Trophoblast cell (in vitro differentiated cells and primary cell): Measurements from ENCODE around the gene DUS2.

Source experiments
- DNase-seq, 2 donors: peaks; one replicate each; pipeline ENCODE4 v3.0.0-alpha.2; 2016
- H2AFZ ChIP-seq: 2 replicates; pipeline ENCODE4 v1.6.1; 2013; ENCODE audit warnings: low read length, moderate library complexity, mild to moderate bottlenecking; ENCODE audit not compliant: insufficient read depth, poor library complexity
- H2AK5ac ChIP-seq: 2 replicates; pipeline ENCODE4 v1.6.1; 2013; ENCODE audit warnings: mild to moderate bottlenecking, low read length
- H2BK120ac ChIP-seq: 2 replicates; pipeline ENCODE4 v1.6.1; 2013; ENCODE audit warnings: low read length, mild to moderate bottlenecking, moderate library complexity; ENCODE audit not compliant: insufficient read depth, poor library complexity
- H2BK12ac ChIP-seq: 2 replicates; pipeline ENCODE4 v1.6.1; 2013; ENCODE audit warnings: mild to moderate bottlenecking, low read length, moderate library complexity
- H2BK5ac ChIP-seq: 2 replicates; pipeline ENCODE4 v1.6.1; 2013; ENCODE audit warnings: low read length, low read depth, moderate library complexity, mild to moderate bottlenecking; ENCODE audit not compliant: poor library complexity
- H3K14ac ChIP-seq: 2 replicates; pipeline ENCODE4 v1.6.1; 2013; ENCODE audit warnings: mild to moderate bottlenecking, low read length
- H3K18ac ChIP-seq: 2 replicates; pipeline ENCODE4 v1.6.1; 2013; ENCODE audit warnings: mild to moderate bottlenecking, low read length
- H3K23ac ChIP-seq: 2 replicates; pipeline ENCODE4 v1.6.1; 2013; ENCODE audit warnings: low read length
- H3K27ac ChIP-seq: 2 replicates; pipeline ENCODE4 v1.5.1; 2013; ENCODE audit warnings: low read depth, mild to moderate bottlenecking, inconsistent platforms, low read length, moderate library complexity
- H3K27me3 ChIP-seq: 2 replicates; pipeline ENCODE4 v1.6.1; 2013; ENCODE audit warnings: inconsistent platforms, mild to moderate bottlenecking, low read length, moderate library complexity; ENCODE audit not compliant: insufficient read depth
- H3K36me3 ChIP-seq, 2 experiments: 1 replicate in 1 of 2; 2 replicates in 1 of 2; pipeline ENCODE4 v1.6.1; 2013; ENCODE audit warnings: low read length in 2 of 2, mild to moderate bottlenecking in 2 of 2, moderate library complexity in 1 of 2; ENCODE audit not compliant: insufficient read depth in 2 of 2, control insufficient read depth in 1 of 2
- H3K4ac ChIP-seq: 2 replicates; pipeline ENCODE4 v1.6.1; 2013; ENCODE audit warnings: low read depth, mild to moderate bottlenecking, low read length, moderate library complexity
- H3K4me1 ChIP-seq, 2 experiments: 1 replicate in 1 of 2; 2 replicates in 1 of 2; pipeline ENCODE4 v1.6.1; 2013; ENCODE audit warnings: low read length in 2 of 2, mild to moderate bottlenecking in 2 of 2, moderate library complexity in 1 of 2; ENCODE audit not compliant: insufficient read depth in 2 of 2, control insufficient read depth in 1 of 2
- H3K4me2 ChIP-seq: 2 replicates; pipeline ENCODE4 v1.6.1; 2013; ENCODE audit warnings: inconsistent platforms, mild to moderate bottlenecking, low read length, moderate library complexity
- H3K4me3 ChIP-seq: 2 replicates; pipeline ENCODE4 v1.5.1; 2013; ENCODE audit warnings: mild to moderate bottlenecking, low read depth, low read length, inconsistent platforms
- H3K79me1 ChIP-seq: one replicate; pipeline ENCODE4 v1.6.1; 2013; ENCODE audit warnings: low read length
- H3K79me2 ChIP-seq: 2 replicates; pipeline ENCODE4 v1.6.1; 2013; ENCODE audit warnings: low read length, mild to moderate bottlenecking; ENCODE audit not compliant: control insufficient read depth, insufficient read depth, poor library complexity
- H3K9ac ChIP-seq: 2 replicates; pipeline ENCODE4 v1.6.1; 2013; ENCODE audit warnings: mild to moderate bottlenecking, low read length
- H3K9me3 ChIP-seq: 2 replicates; pipeline ENCODE4 v1.6.1; 2013; ENCODE audit warnings: low read depth, mild to moderate bottlenecking, control low read depth, inconsistent platforms, low read length; ENCODE audit not compliant: insufficient read depth
- H4K12ac ChIP-seq: 2 replicates; pipeline ENCODE4 v1.6.1; 2013; ENCODE audit warnings: low read depth, mild to moderate bottlenecking, low read length, moderate library complexity
- H4K8ac ChIP-seq: 2 replicates; pipeline ENCODE4 v1.6.1; 2013; ENCODE audit warnings: low read depth, mild to moderate bottlenecking, low read length, moderate library complexity
- H4K91ac ChIP-seq: one replicate; pipeline ENCODE4 v1.6.1; 2013; ENCODE audit warnings: low read depth, mild to moderate bottlenecking, low read length, moderate library complexity
- WGBS: extraction: QIAGEN DNeasy Blood & Tissue Kit; methylation state at CpG from one replicate; pipeline ENCODE4 v1.1.7; 2013; ENCODE audit warnings: missing lambda C conversion rate; ENCODE audit not compliant: insufficient read length, insufficient coverage; ENCODE audit errors: extremely low coverage; 5-methylcytosine and 5-hydroxymethylcytosine counted together

The DUS2 gene

DNA sequence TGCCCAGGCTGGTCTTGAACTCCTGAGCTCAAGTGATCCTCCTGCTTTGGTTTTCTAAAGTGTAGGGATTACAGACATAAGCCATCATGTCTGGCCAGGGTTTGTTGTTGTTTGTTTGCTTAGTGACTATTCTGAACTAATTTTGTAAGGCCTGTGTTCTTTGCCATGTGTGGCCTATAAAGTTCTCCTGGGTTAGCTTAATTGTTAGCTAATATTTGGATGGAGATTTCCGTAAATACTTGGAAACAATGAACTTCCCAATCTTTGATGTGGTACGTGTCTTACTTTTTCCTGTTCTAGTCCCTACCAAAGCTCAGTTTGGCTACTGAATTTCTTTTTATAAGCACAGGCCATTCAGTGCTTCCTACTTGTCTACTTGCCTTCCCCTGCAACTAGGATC is 24.9 kb downstream of the DUS2 start:
- Histone ChIP-seq H3K9me3 (no peaks in the 10 kb centered on the region), H3K4me1 (no peaks in the 10 kb centered on the region), H3K79me2 (no peaks in the 10 kb centered on the region), H2AFZ (no peak overlapping the region), H3K4me2 (no peak overlapping the region), H3K79me1 (no peaks in the 10 kb centered on the region), H2AK5ac (no peak overlapping the region), H3K4ac (no peak overlapping the region), H4K8ac (no peak overlapping the region), H2BK12ac (no peak overlapping the region), H2BK120ac (no peak overlapping the region), H2BK5ac (no peak overlapping the region), H4K12ac (no peak overlapping the region), H3K9ac (no peak overlapping the region), H3K36me3 (peaks cover 2 to 8% of the 10 kb centered on the region in 2 experiments), H4K91ac (no peak overlapping the region), H3K4me3 (no peak overlapping the region), H3K18ac (no peak overlapping the region), H3K14ac (no peak overlapping the region), H3K27ac (no peak overlapping the region), H3K23ac (no peak overlapping the region), H3K27me3 (no peaks in the 10 kb centered on the region)
- no peak for DNase-seq
- no CpG with 5 or more reads among the region's 2 CpGs for WGBS

DNA sequence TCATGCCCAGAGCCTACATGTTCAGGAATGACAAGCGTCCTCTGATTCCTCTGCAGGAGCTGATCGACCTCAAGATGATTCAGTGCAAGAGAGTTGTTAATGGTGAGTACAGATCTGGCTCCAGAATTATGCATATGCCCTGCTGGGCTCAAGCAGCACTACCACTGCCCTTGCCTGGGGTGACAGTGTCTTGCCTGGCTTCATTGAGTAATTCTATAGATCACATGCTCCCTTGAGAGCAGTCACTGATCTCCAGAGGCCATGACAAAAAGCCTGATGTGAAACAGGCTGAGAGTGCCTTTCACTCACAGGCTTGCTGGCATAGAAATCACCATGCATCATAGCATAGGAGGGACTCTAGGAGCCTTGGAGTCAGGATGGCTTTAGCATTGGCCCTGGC is 26.4 kb downstream of the DUS2 start:
- WGBS, result no CpG with 5 or more reads among the region's 2 CpGs
- no peak for DNase-seq
- no peak overlapping the region for H2AK5ac ChIP-seq
- no peak overlapping the region for H2BK120ac ChIP-seq
- no peaks in the 10 kb centered on the region for H3K27me3 ChIP-seq
- H4K12ac ChIP-seq, result no peak overlapping the region
- H3K36me3 ChIP-seq, result peaks cover 4 to 14% of the 10 kb centered on the region in 2 experiments
- H3K18ac ChIP-seq, result no peak overlapping the region
- no peak overlapping the region for H3K9ac ChIP-seq
- H3K27ac ChIP-seq, result no peak overlapping the region
- H3K4me2 ChIP-seq, result no peak overlapping the region
- no peak overlapping the region for H4K91ac ChIP-seq
- no peak overlapping the region for H3K23ac ChIP-seq
- no peak overlapping the region for H2BK12ac ChIP-seq
- H3K79me1 ChIP-seq, result no peaks in the 10 kb centered on the region
- H3K4me1 ChIP-seq, result no peaks in the 10 kb centered on the region
- no peak overlapping the region for H3K4me3 ChIP-seq
- H3K4ac ChIP-seq, result no peak overlapping the region
- no peak overlapping the region for H2BK5ac ChIP-seq
- no peak overlapping the region for H3K14ac ChIP-seq
- H3K79me2 ChIP-seq, result no peaks in the 10 kb centered on the region
- no peak overlapping the region for H4K8ac ChIP-seq
- no peak overlapping the region for H2AFZ ChIP-seq
- no peaks in the 10 kb centered on the region for H3K9me3 ChIP-seq

DNA sequence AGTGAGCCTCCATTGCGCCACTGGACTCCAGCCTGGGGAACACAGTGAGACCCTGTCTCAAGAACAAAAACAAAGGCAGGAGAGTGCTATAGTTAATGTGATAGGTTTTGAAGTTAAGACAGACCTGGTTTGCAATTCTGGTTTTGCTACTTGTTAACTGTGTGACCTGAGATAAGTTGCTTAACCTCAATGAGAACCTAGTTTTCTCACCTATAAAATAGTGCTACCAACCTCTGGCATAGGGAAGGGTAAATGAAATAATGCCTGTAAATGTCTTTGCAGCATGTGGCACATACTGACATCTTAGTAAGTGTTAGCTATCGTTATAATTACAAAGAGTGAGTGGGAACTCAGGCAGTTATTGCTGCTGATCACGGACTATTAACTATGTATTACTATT is 32.3 kb downstream of the DUS2 start:
- no peak overlapping the region for H3K14ac ChIP-seq
- H3K36me3 ChIP-seq, result peaks cover 8 to 9% of the 10 kb centered on the region in 2 experiments
- H3K9ac ChIP-seq, result no peak overlapping the region
- no peak overlapping the region for H2BK5ac ChIP-seq
- H3K79me1 ChIP-seq, result no peaks in the 10 kb centered on the region
- no peak for DNase-seq
- H3K18ac ChIP-seq, result no peak overlapping the region
- H2BK12ac ChIP-seq, result no peak overlapping the region
- no peak overlapping the region for H3K4me3 ChIP-seq
- H3K23ac ChIP-seq, result no peak overlapping the region
- no peak overlapping the region for H2AFZ ChIP-seq
- no peak overlapping the region for H3K27ac ChIP-seq
- H3K9me3 ChIP-seq, result no peaks in the 10 kb centered on the region
- H4K91ac ChIP-seq, result no peak overlapping the region
- WGBS, result no CpG with 5 or more reads among the region's 3 CpGs
- no peak overlapping the region for H3K4me2 ChIP-seq
- no peaks in the 10 kb centered on the region for H3K27me3 ChIP-seq
- no peaks in the 10 kb centered on the region for H3K79me2 ChIP-seq
- no peak overlapping the region for H2AK5ac ChIP-seq
- no peaks in the 10 kb centered on the region for H3K4me1 ChIP-seq
- no peak overlapping the region for H3K4ac ChIP-seq
- no peak overlapping the region for H4K12ac ChIP-seq
- H2BK120ac ChIP-seq, result no peak overlapping the region
- no peak overlapping the region for H4K8ac ChIP-seq

DNA sequence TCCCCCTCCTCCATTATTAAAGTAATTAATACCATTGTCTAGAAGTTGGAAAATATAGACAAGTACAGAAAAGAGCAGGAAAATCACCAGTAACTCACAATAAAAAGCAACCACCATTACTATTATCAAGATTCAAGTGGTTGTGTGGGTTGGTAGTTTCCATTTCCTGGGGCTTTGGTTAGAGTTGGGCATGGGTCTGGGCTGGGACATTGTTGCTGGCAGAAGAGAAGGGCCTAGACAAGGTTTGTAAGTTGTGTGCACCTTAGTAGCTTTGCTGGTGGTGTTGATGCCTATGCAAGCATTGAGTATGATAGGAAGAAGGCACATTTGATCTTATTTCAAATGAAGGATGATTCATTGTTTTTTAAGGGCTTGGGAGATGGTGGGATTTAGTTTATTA is 36.7 kb downstream of the DUS2 start:
- H2AFZ ChIP-seq, result no peak overlapping the region
- no peak overlapping the region for H3K18ac ChIP-seq
- H3K14ac ChIP-seq, result no peak overlapping the region
- H2BK5ac ChIP-seq, result no peak overlapping the region
- peaks cover 6 to 8% of the 10 kb centered on the region in 2 experiments for H3K36me3 ChIP-seq
- no peaks in the 10 kb centered on the region for H3K4me1 ChIP-seq
- H4K91ac ChIP-seq, result no peak overlapping the region
- H2AK5ac ChIP-seq, result no peak overlapping the region
- H2BK120ac ChIP-seq, result no peak overlapping the region
- no peak for DNase-seq
- no peak overlapping the region for H2BK12ac ChIP-seq
- H3K4me3 ChIP-seq, result no peak overlapping the region
- H4K12ac ChIP-seq, result no peak overlapping the region
- no peak overlapping the region for H3K27ac ChIP-seq
- H4K8ac ChIP-seq, result no peak overlapping the region
- H3K9ac ChIP-seq, result no peak overlapping the region
- H3K4me2 ChIP-seq, result no peak overlapping the region
- no peaks in the 10 kb centered on the region for H3K79me1 ChIP-seq
- no peaks in the 10 kb centered on the region for H3K9me3 ChIP-seq
- H3K79me2 ChIP-seq, result no peaks in the 10 kb centered on the region
- H3K27me3 ChIP-seq, result no peaks in the 10 kb centered on the region
- H3K23ac ChIP-seq, result no peak overlapping the region
- no peak overlapping the region for H3K4ac ChIP-seq
